IPS-18a (cell line): ENCODE results near the gene DOK3.

Source experiments
- H3K27ac ChIP-seq: one replicate; pipeline ENCODE4 v1.5.1; 2013; ENCODE audit warnings: low read length
- H3K27me3 ChIP-seq: one replicate; pipeline ENCODE4 v1.6.1; 2013; ENCODE audit warnings: mild to moderate bottlenecking, low read length; ENCODE audit not compliant: control insufficient read depth, insufficient read depth
- H3K36me3 ChIP-seq: one replicate; pipeline ENCODE4 v1.6.1; 2013; ENCODE audit warnings: low read depth, low read length; ENCODE audit not compliant: control insufficient read depth
- H3K4me1 ChIP-seq: one replicate; pipeline ENCODE4 v1.6.1; 2013; ENCODE audit warnings: low read depth, low read length; ENCODE audit not compliant: control insufficient read depth
- H3K4me3 ChIP-seq: one replicate; pipeline ENCODE4 v1.5.1; 2013; ENCODE audit warnings: low read length
- H3K9ac ChIP-seq: one replicate; pipeline ENCODE4 v1.6.1; 2013; ENCODE audit warnings: mild to moderate bottlenecking, low read length, moderate library complexity
- H3K9me3 ChIP-seq: one replicate; pipeline ENCODE4 v1.6.1; 2013; ENCODE audit warnings: low read depth, low read length; ENCODE audit not compliant: control insufficient read depth

Gene DOK3

DNA sequence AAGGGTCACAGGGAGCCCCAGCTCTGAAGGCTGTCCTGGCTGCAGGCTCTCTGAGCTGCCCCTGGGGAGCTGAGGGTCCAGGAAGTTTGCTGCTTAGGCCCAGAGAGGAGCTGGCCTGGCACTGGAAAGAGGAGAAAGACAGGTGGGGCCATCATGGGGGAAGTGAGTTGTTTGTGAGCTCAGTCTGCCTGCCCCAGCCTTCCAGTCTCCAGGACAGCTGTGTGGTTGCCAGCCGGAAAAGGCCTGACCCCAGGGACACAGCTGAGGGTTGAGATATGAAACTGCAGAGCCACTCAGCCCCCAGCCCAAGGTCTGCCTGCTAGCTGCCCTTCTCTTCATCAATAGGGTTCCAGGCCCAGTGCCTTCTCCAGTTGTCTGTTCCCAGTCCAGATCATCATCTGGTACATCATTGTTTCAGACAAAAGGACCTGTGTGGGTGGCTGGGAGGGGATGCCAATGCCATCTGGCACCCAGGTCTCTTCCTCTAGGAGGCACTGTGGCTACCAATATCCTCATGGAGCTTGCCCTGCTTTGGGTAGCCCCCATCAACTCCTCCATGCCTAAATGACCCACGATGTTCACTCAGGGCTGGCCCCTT, 11.4 kb upstream of the DOK3 start:
- no peaks in the 10 kb centered on the region for H3K9me3 ChIP-seq
- H3K36me3 ChIP-seq: peaks cover 25% of the 10 kb centered on the region
- H3K9ac ChIP-seq: no peak overlapping the region
- H3K27ac ChIP-seq: no peak overlapping the region
- no peak overlapping the region for H3K4me3 ChIP-seq
- H3K27me3 ChIP-seq: no peaks in the 10 kb centered on the region
- H3K4me1 ChIP-seq: peaks cover 2% of the 10 kb centered on the region

DNA sequence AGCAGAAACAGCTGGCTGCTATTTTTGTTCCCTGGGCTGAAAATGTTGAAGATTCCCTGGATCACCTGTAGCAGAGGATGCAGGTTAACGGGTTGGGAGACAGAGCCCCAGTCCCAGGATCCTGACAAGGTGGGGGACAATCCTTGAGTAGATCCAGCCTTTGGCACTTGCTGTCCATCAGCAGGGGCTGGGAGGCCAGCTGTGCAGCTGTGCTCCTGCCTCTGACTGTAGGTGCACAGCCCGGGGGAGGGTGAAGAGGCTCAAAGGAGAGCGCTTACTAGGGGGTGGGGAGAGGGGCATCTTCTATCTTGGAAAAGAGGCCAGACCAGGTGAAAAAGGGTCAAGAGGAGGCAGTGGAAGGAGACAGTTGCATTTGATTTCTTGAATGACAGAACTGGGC, 10.6 kb upstream of the DOK3 start:
- no peak overlapping the region for H3K27ac ChIP-seq
- peaks cover 28% of the 10 kb centered on the region for H3K36me3 ChIP-seq
- H3K9ac ChIP-seq: no peak overlapping the region
- H3K4me1 ChIP-seq: peaks cover 4% of the 10 kb centered on the region
- H3K4me3 ChIP-seq: no peak overlapping the region
- H3K27me3 ChIP-seq: no peaks in the 10 kb centered on the region
- H3K9me3 ChIP-seq: no peaks in the 10 kb centered on the region

DNA sequence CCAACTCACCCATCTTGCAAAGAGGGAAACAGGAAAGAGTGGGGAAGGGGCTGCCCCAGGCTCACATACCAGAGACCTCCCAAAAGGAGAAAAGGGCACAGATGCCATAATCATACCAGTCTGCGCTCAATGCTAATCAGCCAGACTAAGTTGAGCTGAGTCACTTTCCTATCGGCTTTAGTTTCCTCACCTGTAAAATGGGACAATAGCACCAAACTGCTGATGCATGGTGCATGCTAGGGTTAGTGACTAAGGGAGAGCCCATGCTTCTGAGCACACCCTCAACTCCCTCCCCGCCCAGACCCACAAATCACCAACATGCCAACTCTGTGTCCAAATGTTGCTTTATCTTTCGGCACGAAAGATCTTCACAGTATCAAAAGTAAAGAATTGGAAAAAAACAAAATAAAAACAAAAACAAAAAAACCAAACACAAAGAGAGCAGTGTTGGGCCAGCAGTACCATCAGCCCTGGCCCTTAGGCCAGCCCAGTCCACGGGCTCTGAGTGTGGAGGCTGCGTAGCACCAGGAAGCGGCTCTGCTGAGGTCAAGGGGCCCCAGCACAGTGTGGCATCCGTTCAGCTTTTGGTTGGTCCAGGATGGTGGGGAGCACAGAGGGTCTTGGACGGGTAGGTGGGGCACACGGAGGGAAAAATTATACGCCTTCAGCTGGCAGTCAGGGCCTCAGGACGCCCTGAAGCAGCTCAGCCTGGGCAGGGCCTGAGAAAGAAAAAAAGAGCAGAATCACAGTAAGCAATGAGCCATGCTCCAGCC, 10.0 kb upstream of the DOK3 start:
- H3K9me3 ChIP-seq: no peaks in the 10 kb centered on the region
- H3K4me1 ChIP-seq: peaks cover 4% of the 10 kb centered on the region
- H3K9ac ChIP-seq: no peak overlapping the region
- H3K27me3 ChIP-seq: no peaks in the 10 kb centered on the region
- H3K27ac ChIP-seq: no peak overlapping the region
- no peak overlapping the region for H3K4me3 ChIP-seq
- H3K36me3 ChIP-seq: peaks cover 28% of the 10 kb centered on the region

DNA sequence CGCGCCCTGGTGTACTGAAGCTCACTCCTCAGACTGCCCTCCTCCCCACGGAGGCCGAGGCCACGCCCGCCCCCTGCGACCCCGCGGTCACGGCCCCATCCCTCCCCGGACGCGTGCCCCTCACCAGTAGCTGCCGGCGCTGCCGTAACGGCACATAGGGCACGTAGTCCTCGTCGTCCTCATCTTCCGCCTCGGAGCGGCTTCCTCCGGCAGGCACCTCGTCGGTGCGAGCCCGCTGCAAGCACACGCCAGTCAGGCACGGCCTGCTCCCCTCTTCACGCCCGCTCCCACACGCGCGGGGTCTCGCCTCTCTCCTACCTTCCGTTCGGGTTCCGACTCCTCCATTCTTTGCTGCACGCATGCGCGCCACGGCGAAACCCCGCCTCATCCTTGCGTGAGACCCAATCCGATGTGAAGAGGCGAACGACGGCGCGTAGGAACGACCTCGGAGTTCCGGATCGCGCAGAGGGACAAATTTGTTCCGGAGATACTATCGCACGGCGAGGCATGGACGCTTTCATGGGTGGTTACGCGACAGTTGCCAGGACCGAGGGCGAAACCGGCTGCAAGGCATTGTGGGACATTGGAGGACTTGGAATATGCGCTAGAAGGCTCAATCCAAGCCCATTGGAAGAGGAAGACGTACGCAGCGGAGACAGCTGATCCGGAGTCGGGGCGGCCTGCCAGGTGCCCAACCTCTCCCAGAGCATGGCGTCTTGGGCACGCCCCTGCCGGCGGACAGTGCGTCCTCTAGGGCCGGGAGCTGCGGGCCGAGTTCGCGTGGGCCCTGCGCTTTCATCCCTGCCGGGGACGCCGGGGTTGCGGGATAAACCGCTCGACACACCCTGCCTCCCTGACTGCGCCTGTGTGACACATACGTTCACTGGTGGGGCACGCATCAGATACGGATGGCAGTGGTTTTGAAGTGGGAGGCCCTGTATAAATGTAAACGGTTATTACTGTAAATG, 7.3 kb upstream of the DOK3 start, which contains the start of gene DDX41:
Gene DDX41, minus strand, starts transcription at position 361 of the 968 bp plus-strand sequence. Its CDS starts 16 bp downstream, at position 345.
- H3K27me3 ChIP-seq: no peaks in the 10 kb centered on the region
- H3K36me3 ChIP-seq: peaks cover 50% of the 10 kb centered on the region

DNA sequence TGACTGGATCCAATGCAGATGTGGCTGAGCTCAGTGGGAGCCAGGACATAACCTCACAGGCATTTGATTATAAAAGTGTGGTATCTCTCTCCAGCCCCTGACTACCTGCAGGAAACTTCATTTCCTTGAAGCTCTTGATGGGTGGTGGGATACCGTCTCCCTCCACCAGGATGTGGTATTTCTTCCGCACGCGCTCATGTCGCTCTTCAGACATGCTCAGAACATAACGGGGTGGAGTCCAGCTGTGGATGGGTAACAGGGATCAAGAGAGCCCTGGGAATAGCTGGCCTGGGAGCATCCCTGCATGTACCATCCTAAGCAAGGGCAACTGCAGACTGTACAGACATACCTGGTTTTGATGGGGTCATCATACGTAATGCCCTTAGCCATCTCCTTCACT, 6.0 kb upstream of the DOK3 start:
- peaks cover 63% of the 10 kb centered on the region for H3K36me3 ChIP-seq

More for the DNA sequence above, 7.3 kb upstream of the DOK3 start, which contains the start of gene DDX41:
- peak within 1 kb of the TSS; percentile 93 for H3K4me3 ChIP-seq
- no peaks in the 10 kb centered on the region for H3K9me3 ChIP-seq
- peak within 1 kb of the TSS; percentile 75 for H3K27ac ChIP-seq
- H3K4me1 ChIP-seq: peaks cover 4% of the 10 kb centered on the region
- peak within 1 kb of the TSS; percentile 83 for H3K9ac ChIP-seq

DNA sequence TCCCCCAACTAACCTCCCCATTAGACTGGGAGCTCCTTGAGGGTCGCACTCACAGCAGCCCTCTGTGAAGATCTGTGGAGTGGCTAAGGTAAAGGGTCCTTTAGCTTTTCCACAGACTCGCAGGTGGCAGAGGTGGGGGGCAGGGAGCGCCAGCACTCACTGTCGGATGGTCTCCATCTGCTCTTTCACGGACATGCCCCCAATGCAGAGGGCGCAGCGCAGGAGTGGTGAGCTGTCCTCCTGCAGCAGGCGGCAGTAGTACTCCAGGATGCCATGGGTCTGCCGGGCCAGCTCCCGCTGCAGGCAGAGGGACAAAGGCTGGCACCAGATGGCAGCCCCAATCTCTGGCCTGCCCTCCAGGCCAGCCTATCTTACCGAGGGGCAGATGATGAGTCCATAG, 4.9 kb upstream of the DOK3 start:
- no peaks in the 10 kb centered on the region for H3K27me3 ChIP-seq
- H3K4me1 ChIP-seq: peaks cover 4% of the 10 kb centered on the region
- peaks cover 61% of the 10 kb centered on the region for H3K36me3 ChIP-seq
- no peak overlapping the region for H3K4me3 ChIP-seq
- no peaks in the 10 kb centered on the region for H3K9me3 ChIP-seq
- H3K9ac ChIP-seq: no peak overlapping the region
- H3K27ac ChIP-seq: no peak overlapping the region

More for the DNA sequence above, 6.0 kb upstream of the DOK3 start:
- Histone ChIP-seq H3K9me3 (no peaks in the 10 kb centered on the region), H3K27me3 (no peaks in the 10 kb centered on the region), H3K4me3 (peak overlapping the region; percentile 93), H3K4me1 (peaks cover 4% of the 10 kb centered on the region), H3K27ac (no peak overlapping the region), H3K9ac (no peak overlapping the region)

DNA sequence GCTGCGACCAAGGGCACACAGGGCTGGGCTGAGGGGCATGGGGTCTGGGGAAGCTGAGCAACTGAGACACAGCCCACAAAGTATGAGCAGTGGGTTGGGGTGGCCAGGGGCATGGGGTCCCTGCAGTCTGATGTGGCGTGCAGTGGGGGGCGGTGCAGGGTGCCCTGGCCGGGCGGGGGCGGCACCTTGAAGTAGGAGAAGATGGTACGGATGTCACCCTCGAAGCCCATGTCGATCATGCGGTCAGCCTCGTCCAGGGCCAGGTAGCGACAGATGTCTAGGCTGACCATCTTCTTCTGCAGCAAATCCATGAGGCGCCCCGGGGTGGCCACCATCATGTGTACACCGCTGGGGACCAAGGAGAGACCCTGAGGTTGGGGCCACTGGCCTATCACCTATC, 3.9 kb upstream of the DOK3 start:
- peaks cover 58% of the 10 kb centered on the region for H3K36me3 ChIP-seq

DNA sequence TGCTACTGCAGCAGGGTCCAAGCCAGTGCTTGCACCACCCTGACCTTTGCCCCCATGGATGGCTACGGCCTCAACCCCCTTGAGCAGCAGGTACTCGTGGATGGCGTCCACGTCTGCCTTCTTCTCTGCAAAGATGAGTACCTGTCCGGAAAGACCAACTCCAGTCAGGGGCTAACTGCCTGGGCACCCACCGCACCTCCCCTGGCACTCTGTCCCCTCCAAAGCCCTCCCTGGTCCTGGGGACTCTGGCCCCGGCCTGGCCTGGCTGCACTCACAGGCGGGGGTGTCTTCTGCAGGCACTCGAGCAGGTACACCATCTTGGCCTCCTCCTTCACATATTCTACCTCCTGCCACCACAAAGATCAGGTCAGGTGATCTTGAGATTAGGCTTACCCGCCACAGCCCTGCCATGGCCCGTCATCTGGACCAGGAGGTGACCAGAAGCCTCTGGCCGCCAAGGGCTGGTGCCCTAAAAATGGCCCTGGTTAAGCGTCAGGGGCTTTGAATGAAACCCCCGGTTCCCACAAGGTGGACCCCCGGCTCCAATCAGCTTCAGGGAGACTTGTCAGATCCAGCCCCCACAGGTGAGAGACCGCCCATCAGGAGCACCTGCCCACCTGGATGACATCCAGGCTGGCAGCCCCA, 3.2 kb upstream of the DOK3 start:
- H3K4me3 ChIP-seq: no peak overlapping the region
- no peaks in the 10 kb centered on the region for H3K27me3 ChIP-seq
- no peak overlapping the region for H3K27ac ChIP-seq
- H3K9ac ChIP-seq: no peak overlapping the region
- no peaks in the 10 kb centered on the region for H3K9me3 ChIP-seq
- H3K36me3 ChIP-seq: peaks cover 58% of the 10 kb centered on the region
- peaks cover 4% of the 10 kb centered on the region for H3K4me1 ChIP-seq

More for the DNA sequence above, 3.9 kb upstream of the DOK3 start:
- no peaks in the 10 kb centered on the region for H3K27me3 ChIP-seq
- no peak overlapping the region for H3K9ac ChIP-seq
- no peak overlapping the region for H3K27ac ChIP-seq
- peaks cover 4% of the 10 kb centered on the region for H3K4me1 ChIP-seq
- H3K9me3 ChIP-seq: no peaks in the 10 kb centered on the region
- H3K4me3 ChIP-seq: no peak overlapping the region

DNA sequence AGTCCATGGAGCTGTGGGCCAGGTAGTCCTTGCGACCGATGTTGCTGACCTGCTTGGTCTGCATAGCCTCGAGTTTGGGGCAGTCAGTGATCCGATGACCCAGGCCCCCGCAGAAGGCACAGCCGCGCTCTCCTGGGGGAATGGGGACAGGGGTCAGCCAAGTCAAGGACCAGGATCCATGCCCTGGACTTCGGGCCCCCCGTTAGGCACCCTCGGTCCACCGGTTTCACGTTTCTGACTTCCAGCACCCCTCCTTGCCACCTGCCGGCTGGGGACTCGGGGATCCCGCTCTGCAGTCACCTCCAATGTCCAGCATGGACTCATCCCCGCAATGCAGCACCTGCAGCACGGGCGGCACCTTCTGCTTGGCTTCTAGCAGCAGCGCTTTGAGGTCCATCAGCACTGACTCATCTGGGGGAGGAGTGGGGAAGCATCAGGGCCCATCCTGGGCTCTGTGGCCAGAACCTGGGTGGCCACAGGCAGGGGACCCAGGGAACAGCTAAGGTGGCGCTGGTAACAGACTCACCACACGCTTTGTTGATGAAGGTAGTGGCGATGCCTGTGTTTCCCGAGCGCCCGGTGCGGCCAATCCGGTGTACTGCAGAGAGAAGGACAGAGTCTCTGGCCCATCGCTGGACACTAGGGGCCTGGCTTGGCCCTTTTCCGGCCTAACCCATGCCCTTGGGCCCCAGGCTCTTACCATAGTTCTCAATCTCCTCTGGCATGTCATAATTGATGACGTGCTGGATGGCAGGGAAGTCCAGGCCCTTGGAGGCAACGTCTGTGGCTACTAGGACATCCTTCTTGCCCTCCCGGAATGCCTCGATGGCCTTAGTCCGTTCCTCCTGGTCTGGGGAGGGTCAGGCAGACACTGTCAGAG, 2.4 kb upstream of the DOK3 start:
- Histone ChIP-seq H3K4me3 (no peak overlapping the region), H3K4me1 (peaks cover 4% of the 10 kb centered on the region), H3K27me3 (no peaks in the 10 kb centered on the region), H3K27ac (no peak overlapping the region), H3K9me3 (no peaks in the 10 kb centered on the region), H3K9ac (no peak overlapping the region), H3K36me3 (peaks cover 58% of the 10 kb centered on the region)

DNA sequence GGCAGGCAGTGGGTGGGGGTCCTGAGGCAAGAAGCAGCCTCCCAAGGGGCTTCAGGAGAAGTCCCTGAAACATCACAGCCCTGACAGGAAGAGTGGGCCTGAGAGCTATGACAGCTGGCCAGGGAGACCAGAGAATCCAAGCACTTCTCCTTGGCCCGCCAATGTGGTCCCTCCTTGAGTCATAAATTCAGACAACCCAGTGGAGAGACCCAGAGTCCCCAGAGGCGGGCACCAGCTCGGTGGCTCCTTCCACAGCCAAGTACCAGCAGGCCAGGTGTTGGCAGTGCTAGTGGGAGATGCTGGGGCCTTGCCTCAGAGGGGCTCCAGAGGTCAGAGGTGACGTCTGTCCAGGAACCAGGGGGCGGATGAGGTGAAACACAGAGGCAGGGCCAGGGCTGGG, 1.6 kb upstream of the DOK3 start:
- no peak overlapping the region for H3K9ac ChIP-seq
- no peaks in the 10 kb centered on the region for H3K27me3 ChIP-seq
- peaks cover 58% of the 10 kb centered on the region for H3K36me3 ChIP-seq
- H3K9me3 ChIP-seq: no peaks in the 10 kb centered on the region
- no peak overlapping the region for H3K4me3 ChIP-seq
- H3K4me1 ChIP-seq: peaks cover 4% of the 10 kb centered on the region
- H3K27ac ChIP-seq: no peak overlapping the region
